C4-2B (cell line): Measurements from ENCODE around the gene DENND5A.

Experiments used
- ZFX ChIP-seq: fragments of 450-650 bp; IDR thresholded peaks from 2 replicates; pipeline ENCODE4 v1.6.1; 2017
- TF ChIP-seq, protein P1 (sequence below): fragments of 450-650 bp; conservative IDR thresholded peaks from 2 replicates; pipeline ENCODE4 v1.5.1; 2017; ENCODE audit warnings: mild to moderate bottlenecking

DNA sequence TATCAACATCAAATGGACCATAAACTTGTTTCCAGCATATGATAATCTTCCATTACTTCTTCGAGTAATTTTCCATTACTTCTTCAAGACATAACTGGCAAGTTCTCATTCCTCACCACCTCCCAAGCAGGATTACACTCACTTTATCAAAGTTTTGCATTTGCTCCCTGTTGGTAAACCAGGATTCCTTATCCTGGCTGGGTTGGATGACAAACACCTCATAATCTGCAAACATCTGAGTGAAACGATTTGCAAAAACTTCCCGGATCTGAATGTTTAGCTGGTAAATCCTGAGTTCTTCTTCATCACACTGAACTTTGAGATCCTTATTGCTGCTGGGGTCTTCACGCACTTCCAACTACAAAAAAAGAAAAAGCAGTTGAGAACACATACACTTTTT, 86.4 kb downstream of the DENND5A start:
- TF ChIP-seq, protein P1, sequence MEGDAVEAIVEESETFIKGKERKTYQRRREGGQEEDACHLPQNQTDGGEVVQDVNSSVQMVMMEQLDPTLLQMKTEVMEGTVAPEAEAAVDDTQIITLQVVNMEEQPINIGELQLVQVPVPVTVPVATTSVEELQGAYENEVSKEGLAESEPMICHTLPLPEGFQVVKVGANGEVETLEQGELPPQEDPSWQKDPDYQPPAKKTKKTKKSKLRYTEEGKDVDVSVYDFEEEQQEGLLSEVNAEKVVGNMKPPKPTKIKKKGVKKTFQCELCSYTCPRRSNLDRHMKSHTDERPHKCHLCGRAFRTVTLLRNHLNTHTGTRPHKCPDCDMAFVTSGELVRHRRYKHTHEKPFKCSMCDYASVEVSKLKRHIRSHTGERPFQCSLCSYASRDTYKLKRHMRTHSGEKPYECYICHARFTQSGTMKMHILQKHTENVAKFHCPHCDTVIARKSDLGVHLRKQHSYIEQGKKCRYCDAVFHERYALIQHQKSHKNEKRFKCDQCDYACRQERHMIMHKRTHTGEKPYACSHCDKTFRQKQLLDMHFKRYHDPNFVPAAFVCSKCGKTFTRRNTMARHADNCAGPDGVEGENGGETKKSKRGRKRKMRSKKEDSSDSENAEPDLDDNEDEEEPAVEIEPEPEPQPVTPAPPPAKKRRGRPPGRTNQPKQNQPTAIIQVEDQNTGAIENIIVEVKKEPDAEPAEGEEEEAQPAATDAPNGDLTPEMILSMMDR, result no peak
- no peak for TF ChIP-seq ZFX
